GM11168 (cell line): ENCODE results near the gene ROPN1L.

Experiments used
- in situ Hi-C: fragments of 300-500 bp; cut with MboI; formaldehyde crosslinking; loops from one replicate; pipeline ENCODE4 v1.12.0; 2022; ENCODE audit warnings: low sequenced_read_pairs; ENCODE audit not compliant: unreplicated experiment

Gene ROPN1L

DNA sequence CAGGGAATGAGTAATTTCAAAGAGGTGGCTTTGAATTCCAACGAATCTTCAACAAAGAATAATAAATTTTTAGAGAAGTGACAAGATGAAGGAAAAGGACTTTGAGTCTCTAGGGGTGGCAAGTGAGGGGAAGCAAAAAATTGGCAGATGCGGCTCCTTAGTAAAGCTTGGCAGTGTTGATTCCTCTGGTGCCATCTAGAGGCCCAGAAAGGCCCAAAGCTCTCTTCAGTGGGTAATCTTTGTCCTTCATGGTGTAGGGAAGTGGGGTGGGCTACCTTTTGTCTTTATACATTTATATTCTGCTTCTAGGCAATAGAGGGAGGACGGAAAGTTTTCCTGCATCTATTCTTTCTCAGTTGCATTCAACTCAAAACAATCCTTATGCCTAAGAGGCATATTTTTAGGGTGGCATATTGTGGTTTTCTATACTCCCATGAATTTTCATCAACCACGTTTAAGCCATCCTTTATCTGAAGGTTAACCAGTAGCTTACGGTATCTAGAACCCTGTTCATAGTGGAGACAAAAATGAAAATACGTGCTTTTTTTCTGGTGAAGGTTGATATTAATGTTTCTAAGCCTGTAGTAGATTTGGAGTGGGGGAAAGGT is 17.5 kb upstream of the ROPN1L start:
- in situ Hi-C loops, result loop anchor here (25.0 kb wide), 1 partner anchor 137 kb away; no protein-coding TSS in a partner anchor

DNA sequence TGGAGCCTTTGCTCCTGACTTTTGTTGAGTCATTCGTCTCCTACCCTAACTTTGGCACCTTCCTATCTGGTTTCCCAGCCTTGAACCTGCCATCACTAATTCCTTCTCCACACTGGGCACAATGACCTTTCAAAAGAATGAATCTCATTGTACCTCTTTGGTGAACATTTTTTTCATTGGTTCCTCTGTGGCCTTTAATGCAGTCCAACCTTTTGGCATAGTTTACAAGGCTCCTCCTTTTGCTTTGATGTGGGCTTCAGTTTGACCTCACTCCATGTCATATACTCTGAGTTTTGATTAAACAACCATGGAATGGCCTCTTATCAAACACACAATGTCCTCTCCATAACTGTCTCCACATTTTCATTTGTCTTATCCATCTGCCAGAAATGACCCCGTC is 14.5 kb upstream of the ROPN1L start:
- in situ Hi-C loops, result no loop called here

DNA sequence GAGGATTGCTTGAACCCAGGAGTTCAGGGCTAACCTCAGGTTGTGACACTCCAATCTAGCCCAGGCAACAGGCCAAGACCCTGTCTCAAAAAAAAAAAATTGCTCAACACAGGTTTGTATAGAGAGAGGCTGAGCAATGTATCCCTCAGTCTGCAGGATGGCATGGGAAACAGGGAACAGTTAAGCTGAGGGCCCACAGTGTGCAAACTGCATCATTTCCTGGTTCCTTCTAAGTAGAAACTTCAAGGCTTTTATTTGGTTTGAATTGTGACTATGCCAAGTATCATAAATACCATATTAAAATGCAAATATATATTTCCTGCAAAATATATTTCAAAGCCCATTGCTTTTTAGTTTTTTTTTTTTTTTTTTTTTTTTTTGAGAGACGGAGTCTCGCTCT is 13.7 kb upstream of the ROPN1L start:
- in situ Hi-C loops, result no loop called here

DNA sequence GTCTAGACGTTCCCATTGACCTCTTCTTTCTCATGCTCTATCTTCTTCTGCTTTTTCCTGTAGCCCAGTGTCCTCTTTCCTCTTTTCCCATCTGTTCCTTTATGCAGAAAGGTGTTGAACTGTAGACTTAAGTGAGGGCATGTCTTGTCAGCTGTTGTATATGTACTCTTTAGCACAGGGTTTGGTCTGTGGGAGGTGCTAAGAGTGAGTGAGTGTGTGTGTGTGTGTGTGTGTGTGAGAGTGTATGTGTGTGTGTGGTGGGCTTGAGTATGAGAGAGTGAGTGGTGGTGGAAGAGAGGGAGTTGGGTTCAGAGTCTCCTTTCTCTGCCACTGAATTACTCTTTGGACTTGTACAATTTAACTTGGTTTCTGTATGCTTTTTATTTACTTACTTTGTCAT is 10.3 kb upstream of the ROPN1L start:
- in situ Hi-C loops, result no loop called here

DNA sequence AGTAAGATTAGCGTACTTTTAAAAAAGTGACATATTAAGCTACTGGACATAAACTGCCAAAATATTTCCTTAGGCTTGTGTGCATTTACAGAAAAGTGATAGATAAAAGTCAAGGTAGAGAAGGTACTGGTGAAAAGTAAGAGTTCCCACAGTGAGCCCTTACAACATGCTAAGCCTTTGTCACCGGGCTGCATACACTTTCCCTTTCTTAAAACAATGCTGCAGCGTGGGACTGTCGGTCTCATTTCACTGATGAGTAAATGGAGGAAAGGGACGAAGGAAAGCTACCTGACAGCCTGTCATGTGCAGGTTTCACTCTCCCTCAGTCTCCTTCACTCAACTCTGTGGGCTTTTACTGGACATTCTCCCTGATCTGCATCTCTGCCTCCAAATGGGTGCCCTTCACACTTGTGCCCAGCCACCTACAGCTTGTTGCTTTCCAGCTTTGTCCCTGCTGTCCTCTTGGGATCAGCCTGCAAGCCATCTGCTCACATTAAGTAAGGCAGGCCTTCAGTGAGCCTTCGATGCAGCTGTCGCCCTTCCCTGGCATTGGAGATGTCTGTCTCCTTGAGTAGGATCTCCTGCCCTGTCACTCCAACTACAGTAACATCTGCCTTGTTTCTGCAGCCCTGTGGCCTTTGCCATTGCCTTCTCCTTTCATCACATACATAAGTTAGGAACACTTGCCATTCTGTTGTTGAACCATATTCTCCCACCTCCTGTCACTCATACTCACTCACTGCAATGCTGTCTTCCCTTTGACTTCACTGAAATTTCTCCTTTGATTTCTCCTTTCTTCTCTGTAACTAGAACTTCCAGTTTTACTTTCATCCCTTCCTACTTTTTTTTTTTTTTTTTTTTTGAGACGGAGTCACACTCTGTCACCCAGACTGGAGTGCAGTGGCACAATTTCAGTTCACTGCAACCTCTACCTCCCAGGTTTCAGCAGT is 9.3 kb upstream of the ROPN1L start:
- in situ Hi-C loops, result no loop called here

DNA sequence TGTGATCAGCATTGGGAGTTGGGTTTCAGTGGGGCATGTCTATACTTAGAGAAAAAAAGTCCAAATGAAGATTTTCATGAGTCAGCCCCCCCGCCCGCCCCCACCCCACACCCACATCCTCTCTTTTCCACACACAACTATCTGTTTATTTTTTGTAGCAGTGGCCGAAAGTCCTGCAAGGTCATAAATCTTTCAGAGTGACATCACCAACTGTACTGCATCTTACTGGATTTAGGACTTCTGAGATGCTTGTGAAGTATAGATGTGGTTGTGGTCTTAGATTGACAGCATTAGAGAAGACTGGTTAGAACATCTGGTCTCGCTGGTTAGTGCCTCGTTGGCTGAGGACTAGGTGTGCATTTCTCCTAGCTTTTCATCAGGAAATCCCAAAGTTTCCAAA is 7.3 kb upstream of the ROPN1L start:
- in situ Hi-C loops, result no loop called here

DNA sequence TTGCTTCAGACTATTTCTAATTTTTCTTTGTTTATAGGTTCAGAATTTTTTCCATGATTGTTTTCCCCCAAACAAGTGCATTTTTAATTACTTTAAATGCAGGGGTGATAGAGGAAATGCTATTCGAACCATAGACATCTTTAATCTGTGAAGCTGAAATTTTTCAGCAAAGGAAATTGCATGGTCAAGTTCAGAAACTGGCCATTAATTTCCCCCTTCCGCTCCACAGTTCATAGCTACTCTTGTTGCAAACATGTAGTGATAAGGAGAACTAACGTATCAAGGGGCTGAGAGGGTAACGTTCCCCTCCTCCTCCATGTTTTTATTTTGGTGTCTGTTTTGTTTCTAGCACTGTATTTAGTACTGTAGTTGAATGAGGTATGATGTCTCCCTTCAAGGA is 3.4 kb upstream of the ROPN1L start:
- in situ Hi-C loops, result no loop called here

DNA sequence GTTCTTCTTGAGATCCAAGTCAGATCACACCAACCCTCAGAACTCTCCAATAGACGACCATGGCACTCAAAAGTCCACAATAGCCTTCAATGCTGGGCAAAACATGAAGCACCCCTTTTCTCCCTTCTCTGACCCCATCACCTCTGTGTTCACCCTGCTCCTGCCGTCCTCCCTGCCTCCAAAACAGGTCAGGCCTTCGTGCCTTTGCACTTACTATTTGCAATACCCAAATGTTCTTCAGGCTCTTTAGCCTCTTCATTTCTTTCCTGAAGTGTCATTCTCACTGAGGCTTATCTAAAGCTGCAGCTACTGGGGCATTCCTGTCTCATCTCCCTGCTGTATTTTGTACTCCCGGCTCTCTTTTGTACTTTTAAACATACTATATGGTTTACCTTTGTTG is 2.0 kb upstream of the ROPN1L start:
- in situ Hi-C loops, result no loop called here

DNA sequence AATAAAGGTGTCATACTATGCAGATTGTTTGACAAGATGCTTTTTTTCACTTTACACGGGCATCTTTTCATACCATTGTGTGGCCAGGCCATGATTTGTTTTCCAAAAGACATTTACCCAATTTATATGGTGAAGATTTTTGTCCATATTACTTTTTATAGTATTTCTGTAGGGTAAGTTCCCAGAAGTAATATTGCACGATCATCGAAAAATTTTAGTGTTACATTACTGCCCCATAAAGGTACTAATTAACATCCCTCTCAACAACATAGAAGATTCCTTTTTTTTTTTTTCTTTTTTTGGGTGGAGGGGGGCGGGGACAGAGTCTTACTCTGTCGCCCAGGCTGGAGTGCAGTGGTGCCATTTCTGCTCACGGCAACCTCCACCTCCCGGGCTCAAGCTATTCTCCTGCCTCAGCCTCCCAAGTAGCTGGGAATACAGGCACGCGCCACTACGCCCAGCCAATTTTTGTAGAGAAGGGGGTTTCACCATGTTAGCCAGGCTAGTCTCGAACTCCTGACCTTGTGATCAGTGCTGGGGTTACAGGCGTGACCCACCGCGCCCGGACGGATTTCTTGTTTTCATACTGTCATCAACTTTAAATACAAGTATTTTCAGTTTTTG is 1.2 kb upstream of the ROPN1L start:
- in situ Hi-C loops, result no loop called here

DNA sequence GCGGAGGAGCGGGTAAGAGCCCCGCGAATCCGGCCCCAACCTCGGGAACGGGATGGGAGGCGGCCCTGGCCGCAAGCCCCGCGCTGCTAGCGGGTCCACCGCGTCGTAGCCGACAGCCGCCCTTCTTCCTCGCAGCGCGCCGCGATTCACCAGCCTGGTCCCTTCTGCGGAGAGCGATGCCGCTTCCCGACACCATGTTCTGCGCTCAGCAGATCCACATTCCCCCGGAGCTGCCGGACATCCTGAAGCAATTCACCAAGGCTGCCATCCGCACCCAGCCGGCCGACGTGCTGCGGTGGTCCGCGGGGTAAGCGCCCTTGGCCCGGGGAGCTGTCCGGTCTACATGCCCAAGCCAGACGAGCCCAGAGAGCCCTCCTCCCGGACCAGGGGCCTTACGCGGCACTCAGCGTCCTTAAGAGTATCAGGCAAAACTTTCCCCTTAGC is 335 bp downstream of the ROPN1L start:
- in situ Hi-C loops, result no loop called here

DNA sequence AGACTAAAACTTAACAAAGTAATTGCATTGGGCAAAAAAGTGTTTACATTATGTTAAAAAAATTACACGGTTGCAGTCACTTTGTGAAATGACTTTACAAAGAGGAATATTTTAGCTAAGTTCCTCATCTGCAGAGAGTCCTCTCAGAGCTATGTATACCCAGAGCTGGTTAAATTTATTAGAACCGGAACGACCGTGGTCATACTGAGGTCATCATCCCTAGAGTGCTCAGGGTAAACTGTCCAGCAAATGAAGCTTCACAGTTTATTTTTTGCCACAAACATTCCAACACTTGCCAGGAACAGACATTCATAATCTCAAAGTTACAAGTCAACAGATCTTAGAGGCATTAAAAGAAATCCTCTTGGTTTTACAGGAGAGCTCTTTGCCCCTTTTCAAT is 897 bp downstream of the ROPN1L start:
- in situ Hi-C loops, result no loop called here

DNA sequence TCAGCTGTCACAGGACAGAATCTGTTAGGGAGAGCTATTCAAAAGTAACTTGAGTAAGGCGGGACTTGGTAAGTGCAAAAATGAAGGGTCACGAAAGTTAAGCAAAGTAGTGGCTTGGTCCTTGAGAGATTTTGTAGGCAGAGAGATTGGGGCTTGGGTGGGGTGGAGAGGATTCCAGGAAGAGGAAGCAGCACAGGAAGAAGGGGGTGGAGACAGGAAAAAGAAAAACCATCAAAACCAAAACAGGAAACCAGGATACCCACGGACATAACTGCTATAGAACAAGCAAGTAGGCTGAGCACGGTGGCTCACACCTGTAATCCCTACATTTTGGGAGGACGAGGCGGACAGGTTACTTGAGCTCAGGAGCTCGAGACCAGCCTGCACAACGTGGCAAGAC is 3.7 kb downstream of the ROPN1L start:
- in situ Hi-C loops, result no loop called here

DNA sequence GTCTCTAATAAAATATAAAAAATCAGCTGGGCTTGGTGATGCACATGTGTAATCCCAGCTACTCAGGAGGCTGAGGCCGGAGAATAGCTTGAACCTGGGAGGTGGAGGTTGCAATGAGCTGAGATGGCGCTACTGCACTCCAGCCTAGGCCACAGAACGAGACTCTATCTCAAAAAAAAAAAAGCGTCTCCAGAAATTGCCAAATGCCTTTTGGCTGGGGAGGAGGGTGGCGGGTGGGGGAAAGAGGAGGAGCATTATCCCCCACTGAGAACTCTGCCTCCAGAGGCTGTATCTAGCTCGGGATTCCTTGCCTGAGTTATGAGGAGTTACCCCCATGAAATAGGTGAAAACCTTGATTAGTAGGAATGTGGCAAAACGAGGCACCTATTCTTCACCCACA is 4.8 kb downstream of the ROPN1L start:
- in situ Hi-C loops, result no loop called here

DNA sequence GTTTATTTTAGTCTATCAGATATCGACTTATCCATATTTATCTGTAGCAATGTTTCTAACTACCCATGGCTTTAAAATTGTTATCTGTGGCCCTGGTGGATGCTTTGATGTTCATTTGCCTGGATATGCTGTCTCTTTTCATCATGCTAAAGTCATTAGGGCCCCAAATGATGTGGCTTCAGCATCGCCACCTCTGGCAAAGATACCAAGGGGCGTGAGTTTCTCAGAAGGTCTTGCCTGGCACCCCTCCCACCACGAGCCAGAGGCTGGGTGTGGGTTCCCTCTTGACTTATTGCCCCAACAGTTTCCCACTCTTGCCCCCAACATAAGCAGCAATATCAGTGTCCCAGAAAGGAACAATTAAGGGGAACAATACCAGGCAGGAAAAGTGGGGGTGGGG is 5.4 kb downstream of the ROPN1L start:
- in situ Hi-C loops, result no loop called here

DNA sequence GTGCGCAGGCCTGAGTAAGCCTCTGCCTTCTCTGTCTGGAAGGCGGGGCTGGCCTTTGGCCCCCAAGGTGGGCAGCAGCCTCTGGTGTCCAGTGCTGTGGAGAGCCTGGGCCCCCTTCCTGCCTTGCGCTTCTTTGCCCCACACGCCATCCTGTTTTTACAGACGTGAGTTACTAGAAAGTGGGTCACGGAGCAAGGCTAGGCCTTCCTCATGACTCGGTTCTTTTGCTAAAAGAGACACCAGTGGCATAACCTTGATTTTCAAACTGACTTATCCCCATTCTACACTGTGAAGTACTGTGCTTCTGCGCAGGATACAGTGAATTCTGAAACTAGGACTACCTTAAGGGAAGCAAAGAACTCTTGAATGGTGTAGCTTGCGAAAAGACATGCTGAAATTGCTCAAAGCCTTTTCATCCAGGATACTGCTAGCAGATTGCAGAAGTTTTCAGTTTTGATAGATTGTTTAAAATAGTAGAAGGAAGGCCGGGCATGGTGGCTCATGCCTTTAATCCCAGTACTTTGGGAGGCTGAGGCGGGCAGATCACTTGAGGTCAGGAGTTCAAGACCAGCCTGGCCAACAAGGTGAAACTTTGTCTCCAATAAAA is 7.2 kb downstream of the ROPN1L start:
- in situ Hi-C loops, result no loop called here

DNA sequence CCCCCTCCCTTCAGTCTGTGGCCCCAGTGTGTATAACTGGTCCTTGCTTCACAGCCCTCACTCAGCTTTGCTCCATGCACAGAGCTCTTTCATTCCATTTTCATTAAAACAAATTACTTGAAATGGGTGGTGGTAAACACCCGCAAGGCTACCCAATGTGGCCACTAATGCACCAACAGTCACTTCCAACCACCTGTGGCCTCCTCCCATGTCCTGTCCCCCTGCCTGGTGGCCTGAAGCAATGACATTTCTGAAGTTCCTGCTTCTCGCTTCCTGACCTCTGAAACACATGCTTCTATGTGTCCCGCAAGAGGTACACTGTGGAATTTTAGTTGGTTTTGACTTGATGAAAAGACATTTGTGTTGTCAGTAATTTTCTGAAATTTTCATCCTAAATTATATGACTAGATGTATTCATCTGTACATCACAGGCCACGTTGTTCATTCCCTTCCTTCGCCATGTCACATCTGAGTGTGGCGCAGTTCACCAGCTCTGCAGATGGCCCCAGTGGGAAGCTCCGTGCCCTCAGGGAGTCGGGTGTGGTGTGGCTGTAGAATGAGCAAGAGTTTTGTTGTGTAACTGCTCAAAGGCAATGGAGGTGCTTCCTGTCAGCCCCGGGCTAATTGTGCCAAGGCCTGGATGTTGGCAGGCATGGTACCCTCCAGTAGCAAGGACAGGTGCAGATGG is 9.6 kb downstream of the ROPN1L start:
- in situ Hi-C loops, result loop anchor here (5.0 kb wide), 1 partner anchor 176 kb away; no protein-coding TSS in a partner anchor

DNA sequence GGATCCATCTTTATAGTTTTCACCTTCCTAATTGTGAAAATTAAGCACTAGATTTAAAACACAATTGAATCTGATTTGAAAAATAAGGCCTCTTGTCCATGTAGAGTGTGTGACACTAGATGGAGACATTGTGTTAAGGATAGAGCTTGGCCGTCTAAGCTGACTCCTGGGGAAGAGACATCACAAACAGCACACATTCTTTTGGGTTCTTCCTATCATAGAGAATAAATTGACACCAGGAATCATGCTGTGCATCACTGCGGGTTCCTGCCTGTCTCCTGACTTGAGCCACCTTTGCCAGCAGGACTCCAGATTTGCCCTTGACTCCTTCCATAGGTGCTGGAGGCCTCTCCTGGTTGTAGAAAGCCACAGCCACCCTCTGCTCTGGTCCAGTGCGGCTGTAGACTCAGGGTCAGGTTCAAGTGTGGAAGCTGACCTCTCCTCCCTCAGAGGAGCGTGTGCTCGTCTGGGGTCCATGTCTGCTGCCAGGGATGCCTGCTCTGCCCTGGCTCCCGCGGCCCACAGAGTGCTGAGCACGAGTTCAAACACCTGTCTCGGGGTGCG is 11.2 kb downstream of the ROPN1L start:
- in situ Hi-C loops, result loop anchor here (5.0 kb wide), 1 partner anchor 174 kb away; no protein-coding TSS in a partner anchor

DNA sequence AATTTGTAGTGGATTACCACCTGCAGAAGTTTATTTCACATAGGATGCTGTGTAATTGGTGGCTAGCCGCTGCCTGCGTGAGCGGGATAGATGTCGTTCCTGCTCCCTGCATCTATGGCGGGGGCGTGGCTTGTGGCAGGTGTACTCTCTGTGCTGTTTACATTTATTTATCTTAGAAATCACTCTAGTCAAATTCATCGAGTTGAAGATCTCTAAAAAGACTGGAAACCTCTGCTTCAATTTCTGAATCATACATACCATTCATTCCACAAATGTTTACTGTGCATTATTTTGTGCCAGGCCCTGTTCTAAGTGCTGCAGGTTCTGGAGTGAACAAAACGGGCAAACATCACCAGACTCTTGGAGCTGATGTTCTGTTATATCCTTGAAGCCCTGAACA is 11.9 kb downstream of the ROPN1L start:
- in situ Hi-C loops, result loop anchor here (5.0 kb wide), 1 partner anchor 174 kb away; no protein-coding TSS in a partner anchor

DNA sequence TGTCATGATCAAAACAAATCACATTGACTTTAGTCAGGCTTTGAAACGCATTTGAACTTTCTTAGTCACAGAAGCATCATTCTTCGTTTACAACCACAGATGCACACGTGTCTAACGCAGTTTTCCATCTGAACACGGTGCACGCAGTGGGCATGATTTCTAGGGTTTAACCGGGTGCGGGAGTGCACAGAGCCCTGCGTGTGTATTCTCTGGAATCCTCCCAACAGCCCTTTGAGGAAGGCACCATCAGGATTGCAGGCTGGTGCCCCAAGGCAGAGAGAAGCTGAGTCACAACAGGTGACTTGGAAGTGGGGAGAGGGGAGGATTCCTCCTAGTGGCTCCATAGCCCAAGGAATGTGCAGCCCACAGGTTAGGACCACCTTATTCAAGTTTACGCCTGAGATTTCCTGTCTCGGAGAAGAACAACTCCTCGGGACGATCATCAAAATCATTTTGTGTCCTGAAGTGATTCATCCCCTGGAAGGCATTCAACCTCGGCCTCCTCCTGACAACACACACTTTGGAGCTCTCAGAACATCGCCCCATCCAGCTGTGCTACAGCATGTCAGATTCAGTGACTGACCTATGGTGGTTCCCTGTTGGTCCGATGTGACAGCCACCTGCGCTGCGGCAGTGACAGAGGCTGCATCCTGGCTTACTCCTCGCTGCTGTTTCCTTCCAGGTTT is 13.1 kb downstream of the ROPN1L start:
- in situ Hi-C loops, result loop anchor here (5.0 kb wide), 1 partner anchor 173 kb away; no protein-coding TSS in a partner anchor
